ENCODE measurements around the gene FAM118A.
"Not testable (repeated sequence)": the region's sequence is repeated elsewhere in the genome, so short reads cannot be mapped to it uniquely, and the experiment has no call there.

FAM118A gene

DNA sequence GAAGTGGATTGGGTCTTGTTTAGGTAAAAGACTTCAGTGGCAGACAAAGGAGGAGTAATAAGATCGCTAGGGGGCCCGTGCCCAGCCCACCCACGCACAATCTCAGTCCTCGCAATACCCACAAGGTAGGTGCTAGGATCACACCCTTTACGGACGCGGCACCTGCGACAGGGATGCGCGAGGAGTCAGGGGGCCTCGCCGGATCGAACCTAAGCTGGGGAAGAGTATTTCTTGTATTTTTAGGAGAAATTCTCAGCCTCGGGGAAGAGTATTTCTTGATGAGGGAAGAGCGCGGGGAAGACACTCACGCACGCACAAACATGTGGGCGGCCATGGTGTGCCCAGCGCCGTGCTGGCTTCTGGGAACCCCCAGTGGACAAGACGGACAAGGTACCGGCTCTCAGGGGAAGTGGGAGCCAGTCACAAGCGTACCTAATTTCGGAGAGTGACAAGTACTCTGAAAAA, 745 bp upstream of the FAM118A start:
- DNase-seq (ENCODE audit: low read depth): no peak

DNA sequence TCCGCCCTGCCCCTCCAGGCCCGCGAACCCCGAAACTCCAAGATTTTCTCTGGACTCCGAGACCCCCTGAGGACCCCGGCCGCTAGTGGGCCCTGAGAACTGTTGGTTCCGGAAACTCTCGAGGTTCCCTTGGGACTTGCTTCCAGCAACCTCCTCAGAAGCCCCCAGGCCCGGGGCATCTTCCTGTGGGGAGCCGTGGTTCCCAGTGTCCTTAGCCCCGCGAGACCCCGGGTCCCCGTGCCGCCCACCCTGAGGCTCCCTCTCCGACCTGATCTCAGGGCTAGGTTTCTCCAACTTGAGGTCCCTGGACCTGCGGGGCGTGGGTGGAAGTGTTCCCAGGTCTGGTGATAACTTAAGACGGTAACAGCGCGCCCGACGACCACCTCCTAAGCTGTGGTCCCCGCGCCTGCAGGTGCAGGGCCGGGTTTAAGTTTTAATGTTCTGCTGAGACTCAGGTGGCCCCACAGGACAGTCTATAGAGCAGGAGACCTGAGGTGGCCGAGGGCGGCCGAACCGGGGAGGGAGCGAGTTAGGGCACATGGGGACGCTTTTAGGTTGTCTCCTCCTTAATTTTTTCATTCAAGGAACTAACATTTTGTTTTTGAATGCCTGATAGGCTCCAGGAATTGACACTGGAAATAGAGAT, 720 bp downstream of the FAM118A start:
- DNase-seq (ENCODE audit: low read depth): no peak

DNA sequence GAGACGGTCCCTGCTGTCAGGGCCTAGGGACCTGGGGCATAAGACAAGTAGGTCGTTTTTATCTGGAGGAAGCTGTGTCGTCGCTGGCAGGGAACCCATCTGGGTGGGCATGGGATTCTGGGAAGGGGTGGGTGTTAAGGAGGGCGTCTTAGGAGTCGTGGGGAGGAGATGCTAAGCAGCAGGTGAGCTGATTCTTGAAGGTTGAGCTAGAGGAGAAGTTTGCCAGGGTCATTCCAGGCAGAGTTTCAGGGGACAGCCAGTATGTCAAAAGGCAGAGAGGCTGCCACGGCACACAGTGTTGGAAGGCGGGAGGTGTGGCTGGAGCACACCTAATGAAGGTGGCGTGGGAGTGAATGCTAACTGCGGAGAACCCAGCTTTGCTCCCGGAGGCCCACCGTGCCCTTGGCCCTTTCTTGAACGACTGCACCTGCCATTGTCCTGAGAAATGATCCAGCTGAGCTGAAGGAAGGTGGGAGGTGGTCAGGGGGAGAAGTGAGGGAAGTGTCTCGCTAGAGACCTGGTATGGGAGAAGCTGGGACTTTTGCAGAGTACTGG, 1.3 kb downstream of the FAM118A start:
- no peak for DNase-seq (ENCODE audit: low read depth)

DNA sequence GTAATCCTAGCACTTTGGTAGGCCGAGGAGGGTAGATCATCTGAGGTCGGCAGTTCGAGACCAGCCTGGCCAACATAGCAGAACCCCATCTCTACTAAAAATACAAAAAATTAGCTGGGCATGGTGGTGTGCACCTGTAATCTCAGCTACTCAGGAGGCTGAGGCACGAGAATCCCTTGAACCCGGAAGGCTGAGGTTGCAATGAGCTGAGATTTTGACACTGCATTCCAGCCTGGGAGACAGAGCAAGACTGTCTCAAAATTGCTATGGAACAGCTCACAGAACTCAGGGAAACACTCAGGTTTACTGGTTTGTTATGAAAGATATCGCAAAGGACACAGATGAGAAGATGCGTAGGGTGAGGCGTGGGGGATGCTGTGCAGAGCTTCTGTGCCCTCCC, 2.7 kb downstream of the FAM118A start:
- DNase-seq (ENCODE audit: low read depth): no peak

DNA sequence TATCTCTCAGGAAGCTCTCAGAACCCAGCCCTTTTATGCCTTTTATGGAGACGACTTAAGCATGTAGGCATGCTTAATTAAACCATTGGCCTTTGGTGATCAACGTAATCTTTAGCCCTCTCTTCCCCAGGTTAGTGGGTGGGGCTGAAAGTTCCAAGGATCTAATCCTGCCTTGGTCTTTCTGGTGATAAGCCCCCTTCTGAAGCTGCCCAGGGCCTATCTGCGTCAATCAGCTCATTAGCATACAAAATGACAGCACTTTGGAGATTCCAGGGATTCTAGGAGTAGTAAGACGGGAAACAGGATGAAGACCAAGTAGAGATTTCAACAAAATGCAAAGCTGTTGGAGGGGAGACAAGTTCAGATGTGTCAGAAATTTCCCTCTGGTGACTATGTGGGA, 3.1 kb downstream of the FAM118A start:
- DNase-seq (ENCODE audit: low read depth): no peak

DNA sequence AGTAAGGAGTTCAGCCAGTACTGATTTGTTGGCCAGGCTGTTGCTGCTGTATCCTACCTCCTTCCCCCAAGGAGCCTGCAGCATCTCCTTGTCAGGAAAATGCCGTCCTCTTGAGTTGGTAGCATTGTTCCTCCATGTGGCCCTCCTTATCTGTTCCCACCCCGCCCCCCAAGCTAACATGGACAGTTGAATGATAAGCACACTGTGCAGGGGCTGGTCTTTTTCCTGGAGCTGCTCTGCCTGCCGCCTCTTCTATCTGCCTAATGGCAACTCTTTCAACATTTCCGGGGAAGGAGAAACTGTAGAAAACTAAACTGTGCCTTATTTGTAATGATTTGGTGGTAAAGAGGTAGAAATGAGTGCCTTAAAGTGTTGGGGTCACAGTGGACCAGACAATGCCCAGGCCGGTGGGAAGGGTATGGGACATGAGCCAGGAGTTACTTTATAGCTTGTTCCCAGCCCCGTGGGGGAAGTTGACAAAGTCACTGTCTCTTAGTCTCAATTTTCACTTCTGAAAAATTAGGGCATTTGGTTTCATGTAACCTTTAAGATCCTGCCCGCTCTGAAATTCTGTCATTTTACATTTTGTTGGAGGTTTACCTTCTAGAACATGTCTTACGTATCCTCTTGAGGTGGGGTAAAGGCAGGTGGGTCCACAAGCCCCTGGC, 4.5 kb downstream of the FAM118A start:
- no peak for DNase-seq (ENCODE audit: low read depth)

DNA sequence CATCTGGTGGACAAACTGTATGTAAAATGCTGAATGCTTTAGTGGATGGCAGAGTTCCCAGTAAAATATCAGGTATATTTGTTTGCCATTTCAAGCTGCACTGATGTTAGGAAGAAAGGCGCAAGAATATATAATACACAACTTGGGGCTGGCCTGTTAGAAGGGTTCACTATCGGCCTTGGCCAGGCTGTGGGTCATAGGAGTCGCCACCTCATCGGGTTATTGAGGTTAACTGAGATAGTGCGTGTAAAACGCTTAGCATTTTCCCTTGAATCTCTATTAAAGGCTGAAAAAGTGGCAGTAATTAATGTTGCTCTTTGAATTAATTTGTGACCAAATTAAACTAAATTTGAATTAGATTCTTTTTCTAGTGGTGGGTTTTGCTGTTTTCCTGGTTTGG, 5.1 kb downstream of the FAM118A start:
- DNase-seq (ENCODE audit: low read depth): no peak

DNA sequence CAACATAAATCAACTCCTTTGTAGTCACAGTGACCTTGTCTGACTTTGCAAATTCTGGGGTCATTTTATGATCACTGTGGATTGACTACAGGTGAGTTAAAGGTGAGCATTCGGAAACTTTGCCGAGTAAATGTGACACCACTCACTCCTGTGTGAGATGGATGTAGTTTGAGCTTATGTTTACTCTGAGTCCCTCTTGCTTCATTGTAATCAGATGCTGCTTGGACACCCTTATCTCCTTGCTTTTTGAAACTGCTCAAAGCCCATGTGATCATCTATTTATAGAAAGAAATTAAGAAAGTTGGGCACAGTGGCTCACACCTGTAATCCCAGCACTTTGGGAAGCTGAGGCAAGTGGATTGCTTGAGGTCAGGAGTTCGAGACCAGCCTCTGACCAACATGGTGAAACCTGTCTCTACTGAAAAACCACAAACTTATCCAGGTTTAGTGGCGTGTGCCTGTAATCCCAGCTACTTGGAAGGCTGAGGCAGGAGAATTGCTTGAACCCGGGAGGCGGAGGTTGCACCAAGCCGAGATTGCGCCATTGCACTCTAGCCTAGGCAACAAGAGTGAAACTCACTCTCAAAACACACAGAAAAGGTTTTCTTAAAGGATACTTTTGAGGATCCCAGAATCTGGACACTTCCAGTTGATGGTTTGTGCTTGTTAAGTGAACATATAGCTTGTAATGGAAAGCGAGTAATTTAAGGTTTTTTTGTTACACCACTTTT, 7.2 kb downstream of the FAM118A start:
- DNase-seq (ENCODE audit: low read depth): no peak

DNA sequence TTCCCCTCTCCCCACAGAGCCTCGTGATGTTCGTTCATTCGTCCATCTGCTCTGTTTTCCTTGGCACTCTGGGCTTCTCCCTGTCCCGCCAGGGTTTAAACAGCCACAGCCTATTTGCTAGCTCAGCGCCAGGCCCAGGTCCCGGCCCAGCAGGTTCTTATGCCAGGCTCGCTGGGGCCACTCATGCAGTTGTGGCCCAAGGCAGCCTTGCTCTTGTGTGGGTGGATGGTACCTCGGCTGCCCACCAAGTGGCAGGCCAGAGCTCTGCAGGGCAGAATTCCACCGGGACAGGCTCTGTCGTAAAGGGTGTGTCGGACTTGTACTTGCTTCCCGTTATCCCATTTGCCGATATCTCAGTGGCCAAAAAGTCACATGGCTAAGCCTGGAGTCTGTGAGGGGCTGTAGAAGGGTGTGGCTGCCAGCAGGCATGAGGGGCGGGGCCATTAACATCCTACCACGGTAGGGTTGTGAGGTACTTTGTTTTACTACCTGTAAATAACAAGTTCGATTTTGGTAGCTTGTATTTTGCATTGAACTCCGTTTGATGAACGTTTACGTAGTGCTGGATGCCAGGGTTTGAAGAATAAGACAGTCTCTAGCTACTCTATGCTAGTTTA, 7.9 kb downstream of the FAM118A start:
- peak; percentile 32 for DNase-seq (ENCODE audit: low read depth)

DNA sequence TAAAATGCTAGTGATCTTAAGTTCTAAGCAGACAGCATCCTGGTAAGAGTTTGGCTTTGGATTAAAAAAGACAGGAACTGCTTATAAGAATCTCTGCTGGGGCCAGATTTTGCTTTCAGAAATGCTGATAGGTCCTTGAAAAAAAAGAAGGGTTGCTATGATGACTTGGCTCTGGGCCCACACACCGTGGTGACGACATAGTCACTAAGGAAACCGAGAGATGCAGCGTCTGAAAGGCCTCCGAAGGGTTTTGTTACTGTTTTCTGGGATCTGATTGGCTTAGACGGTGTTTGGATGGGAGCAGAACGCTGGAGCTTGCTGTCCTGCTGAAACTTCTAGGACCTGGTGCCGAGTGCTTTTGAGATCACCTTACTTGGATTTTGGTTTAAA, 8.4 kb downstream of the FAM118A start:
- DNase-seq (ENCODE audit: low read depth): peak; percentile 93

DNA sequence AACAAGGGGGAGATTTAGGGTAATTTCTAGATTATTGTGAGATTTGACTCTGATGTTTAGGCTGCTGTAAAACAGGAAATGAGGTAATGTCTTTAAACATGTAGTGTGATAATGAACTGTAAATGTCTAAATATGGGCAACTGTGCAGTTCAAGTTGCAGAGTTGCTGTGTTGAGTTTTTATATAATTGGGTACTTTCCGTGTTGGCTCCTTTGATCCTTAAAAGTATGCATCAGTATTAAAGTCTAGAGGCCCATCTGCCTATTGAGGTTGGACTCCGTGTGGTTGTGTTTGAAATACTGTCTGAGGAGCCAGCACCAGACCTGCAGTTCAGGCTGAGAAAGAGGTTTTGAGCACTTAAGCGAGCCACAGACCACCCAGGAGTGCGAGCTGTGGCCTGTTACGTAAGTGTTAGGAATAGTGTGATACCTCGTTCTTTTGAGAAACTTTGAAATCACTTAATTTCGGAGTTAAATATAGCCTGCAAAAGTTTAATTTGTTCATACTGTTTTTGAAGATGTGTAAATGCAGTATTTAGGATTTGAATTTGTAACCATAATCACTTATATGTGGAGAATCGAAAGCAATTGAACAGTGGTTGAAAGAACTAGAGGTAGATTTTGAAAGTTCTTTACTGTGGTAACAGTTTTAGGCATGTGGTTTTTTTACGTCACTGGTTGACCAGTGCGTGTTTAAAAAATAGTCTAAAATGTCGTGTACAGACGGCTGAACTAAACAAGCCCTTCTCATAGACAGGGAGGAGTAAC, 9.0 kb downstream of the FAM118A start:
- peak; percentile 75 for DNase-seq (ENCODE audit: low read depth)

DNA sequence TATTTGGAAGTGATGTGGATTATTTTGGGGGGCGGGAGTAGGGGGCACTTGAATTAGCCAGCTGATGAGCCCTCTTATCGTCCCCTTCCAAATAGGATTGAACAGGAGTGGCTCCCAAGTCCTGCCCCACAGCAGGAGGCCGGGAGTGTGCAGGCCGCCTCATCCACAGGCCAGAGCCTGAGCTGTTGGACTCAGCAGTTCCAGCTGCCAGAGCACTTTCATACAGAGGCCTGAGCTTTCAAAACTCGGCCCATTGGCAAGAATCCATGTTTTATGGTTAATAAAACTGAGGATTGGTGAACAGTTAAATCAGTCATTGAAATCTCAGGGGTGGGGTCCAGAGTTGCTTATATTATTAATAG, 9.6 kb downstream of the FAM118A start:
- peak; percentile 58 for DNase-seq (ENCODE audit: low read depth)

DNA sequence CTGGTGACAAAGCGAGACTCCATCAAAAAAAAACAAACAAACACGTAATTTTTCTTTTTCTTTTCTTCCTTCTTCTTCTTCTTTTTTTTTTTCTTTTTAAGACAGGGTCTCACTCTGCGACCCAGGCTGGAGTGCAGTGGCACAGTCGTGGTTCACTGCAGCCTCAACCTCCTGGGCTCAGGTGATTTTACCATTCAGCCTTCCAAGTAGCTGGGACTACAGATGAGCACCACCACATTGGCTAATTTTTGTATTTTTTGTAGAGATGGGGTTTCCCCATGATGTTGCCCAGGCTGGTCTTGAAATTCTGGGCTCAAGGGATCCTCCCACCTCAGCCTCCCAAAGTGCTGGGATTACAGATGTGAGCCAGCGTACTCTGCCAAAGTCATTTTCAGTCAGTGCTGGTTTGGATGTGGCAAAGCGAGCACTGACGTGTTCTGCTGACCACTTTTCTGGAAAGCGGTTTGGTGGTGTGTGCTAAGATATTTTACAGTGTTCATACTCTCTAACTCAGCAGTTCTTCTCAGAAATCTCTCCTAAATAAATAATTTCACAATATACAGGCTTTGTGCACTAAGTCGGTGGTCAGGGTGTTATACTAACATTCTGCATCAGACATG, 10.7 kb downstream of the FAM118A start:
- DNase-seq (ENCODE audit: low read depth): no peak

DNA sequence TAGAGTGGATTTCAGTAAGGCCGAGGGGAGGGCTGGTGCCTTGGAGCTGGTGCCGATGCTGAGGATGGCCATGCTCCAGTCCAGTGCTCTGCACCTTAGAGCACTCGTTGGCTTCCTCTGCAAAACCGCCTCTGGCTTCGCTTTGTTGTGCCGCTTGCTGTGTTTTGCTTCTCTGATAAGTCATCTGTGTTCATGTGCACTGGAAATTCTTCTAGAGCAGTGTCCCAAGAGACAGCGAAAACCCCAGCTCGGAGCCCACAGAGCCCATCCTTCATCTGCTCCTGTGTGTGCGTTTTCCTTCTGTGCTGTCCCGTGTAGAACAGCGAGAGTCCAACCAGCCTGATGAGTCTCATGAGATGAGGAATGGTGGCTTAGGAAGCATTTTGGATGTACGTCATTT, 12.1 kb downstream of the FAM118A start:
- no peak for DNase-seq (ENCODE audit: low read depth)

DNA sequence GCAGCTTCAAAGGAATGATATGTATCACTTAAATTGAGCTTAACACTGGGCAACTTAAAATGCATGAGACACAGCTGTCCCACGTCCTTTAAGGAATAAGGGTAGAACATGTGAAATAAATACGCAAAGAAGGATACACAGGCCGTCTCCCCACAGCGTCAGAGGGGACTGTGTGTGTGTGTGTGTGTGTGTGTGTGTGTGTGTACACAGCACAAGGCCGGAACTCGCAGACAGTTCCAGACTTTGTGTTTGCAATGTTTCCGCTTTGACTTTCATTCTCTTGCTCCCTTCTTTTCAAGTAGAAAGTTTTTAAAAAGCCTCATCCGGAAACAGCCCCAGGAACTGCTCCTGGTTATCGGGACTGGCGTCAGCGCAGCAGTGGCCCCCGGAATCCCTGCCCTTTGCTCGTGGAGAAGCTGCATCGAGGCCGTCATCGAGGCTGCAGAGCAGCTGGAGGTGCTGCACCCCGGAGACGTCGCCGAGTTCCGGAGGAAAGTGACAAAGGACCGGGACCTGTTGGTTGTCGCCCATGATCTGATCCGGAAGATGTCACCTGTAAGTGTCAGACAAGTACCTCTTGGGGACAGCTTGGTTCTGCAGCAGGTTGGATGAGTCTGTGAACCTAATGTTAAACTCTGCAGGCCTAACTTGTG, 13.3 kb downstream of the FAM118A start:
- DNase-seq (ENCODE audit: low read depth): no peak

DNA sequence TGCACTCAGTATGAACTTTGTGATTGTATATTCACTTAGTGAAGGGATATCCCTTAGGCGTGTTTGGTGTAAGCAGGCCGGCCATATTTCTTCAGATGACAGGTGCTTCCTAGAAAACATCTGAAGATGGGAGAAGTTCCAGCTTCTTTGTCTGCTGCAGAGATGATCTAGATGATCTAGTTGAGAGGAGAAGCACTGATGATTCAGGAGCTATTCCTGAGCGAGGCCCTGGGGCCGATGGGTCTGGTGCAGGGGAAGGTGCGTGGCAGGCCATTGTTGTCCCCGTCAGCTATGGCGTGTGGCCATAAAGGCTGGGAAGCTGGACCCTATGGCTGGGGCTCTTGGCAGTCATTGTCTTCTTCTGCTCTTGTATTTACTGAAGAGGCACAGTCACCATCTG, 14.0 kb downstream of the FAM118A start:
- DNase-seq (ENCODE audit: low read depth): no peak

DNA sequence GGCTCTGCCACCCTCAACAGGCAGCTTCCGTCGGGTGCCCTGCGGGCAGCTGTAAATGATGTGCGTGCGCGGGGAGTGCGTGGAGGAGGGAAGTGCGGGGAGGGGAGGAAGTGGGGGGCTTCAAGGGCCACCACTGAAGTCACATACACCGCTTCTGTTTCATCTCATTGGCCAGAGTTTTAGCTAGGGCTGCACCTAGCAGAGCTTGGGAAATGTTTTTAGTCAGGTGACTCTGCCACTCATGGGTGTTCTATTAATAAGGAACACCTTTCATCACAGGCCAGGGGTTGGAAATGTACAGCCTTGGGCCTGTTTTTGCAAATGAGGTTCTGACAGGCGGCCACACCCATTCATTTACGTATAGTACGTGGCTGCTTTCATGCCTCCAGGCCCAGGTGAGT, 14.6 kb downstream of the FAM118A start:
- DNase-seq (ENCODE audit: low read depth): no peak

DNA sequence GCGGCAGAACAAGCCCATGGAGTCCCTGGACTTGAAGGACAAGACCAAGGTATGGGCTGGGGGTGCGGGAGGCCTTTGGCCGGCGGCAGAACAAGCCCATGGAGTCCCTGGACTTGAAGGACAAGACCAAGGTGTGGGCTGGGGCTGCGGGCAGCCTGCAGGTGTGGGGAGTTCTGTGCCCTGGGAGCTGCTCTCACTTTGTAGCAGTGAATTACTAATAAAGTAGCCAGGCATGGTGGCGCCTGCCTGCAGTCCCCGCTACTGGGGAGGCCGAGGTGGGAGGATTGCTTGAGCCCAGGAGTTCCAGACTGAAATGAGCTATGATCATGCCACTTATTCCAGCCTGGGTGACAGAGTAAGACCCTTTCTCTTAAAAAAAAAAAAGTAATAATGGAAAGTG, 18.5 kb downstream of the FAM118A start:
- not testable (repeated sequence) for DNase-seq (ENCODE audit: low read depth)

DNA sequence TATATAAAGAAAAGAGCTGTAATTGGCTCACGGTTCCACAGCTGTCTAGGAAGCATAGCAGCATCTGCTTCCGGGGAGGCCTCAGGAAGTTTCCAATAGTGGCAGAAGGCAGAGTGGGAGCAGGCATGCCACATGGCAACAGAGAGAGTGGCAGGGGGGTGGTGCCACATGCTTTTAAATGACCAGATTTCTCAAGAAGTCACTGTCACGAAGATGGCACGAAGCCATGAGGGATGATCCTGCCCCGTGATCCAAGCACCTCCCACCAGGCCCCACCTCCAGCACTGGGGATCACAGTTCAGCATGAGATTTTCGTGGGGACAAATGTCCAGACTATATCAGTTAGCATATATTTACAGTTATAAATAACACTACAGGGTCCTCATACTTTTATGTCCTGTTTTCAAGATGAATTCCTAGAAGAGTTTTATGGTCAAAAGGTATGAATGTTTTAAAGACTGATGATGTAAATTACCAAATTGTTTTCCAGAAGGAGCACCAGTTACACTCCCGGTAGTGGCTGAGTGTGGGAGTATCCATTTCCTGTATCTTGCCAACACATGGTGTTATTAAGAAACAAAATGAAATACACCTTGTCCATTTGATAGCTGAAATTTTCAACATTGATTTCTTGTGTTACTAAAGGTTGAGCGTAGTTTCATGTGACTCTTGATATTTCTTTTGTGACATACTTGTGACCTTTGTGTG, 19.2 kb downstream of the FAM118A start:
- DNase-seq (ENCODE audit: low read depth): peak; percentile 34

DNA sequence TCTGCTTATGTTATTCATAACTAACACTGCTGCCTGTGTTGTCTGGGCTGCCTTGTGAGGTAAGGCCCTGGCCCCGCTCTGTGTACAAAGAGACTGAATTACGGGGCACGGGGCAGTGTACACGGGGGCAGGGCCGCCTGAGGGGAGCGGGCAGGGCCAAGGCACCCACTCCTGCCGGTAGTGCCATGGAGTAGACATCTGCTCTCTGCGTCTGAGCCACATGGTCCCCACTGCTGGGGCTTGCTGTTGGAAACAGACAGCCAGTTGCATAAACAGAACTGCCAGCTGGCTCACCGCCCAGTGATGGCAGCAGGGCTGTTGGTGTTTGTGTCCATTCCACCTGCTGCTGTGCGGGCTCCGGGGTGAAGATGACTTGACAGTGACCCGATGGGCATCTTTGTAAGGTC, 19.8 kb downstream of the FAM118A start:
- DNase-seq (ENCODE audit: low read depth): no peak

Measured in EH (cell line).